GM19351 (cell line): ENCODE measurements around the gene PTPN2.
A peak's percentile ranks its signal among the peaks of the same experiment; 100 is the strongest.
"Not testable (repeated sequence)": the region's sequence is repeated elsewhere in the genome, so short reads cannot be mapped to it uniquely, and the experiment has no call there.

Source experiments
- ATAC-seq: cut with Tn5 transposase; IDR thresholded peaks from one replicate; pipeline ENCODE4 v1.9.1; 2021; ENCODE audit warnings: mild to moderate bottlenecking, moderate library complexity; ENCODE audit not compliant: unreplicated experiment

Gene PTPN2

GRCh38 chr18:12883684-12884405 lies at the start of gene PTPN2:
Gene PTPN2 (minus strand): TSS chr18:12884237. CDS start chr18:12884141, 96 bp downstream.
- ATAC-seq, result peak; percentile 60

- ATAC-seq, result no peak
Measured at GRCh38 chr18:12933327-12933726, 49.3 kb upstream of the PTPN2 start.

- ATAC-seq, result no peak
Measured at GRCh38 chr18:12930908-12931307, 46.9 kb upstream of the PTPN2 start.

- no peak for ATAC-seq
Measured at GRCh38 chr18:12930376-12930775, 46.3 kb upstream of the PTPN2 start.

- no peak for ATAC-seq
Measured at GRCh38 chr18:12929477-12930083, 45.5 kb upstream of the PTPN2 start.

GRCh38 chr18:12928641-12929040 lies 44.6 kb upstream of the PTPN2 start:
- no peak for ATAC-seq

- ATAC-seq, result no peak
Measured at GRCh38 chr18:12928206-12928605, 44.2 kb upstream of the PTPN2 start.

GRCh38 chr18:12924616-12925015 lies 40.6 kb upstream of the PTPN2 start:
- ATAC-seq, result no peak

GRCh38 chr18:12922266-12922665 lies 38.2 kb upstream of the PTPN2 start:
- no peak for ATAC-seq

- ATAC-seq, result peak; percentile 82
Measured at GRCh38 chr18:12921178-12921577, 37.1 kb upstream of the PTPN2 start.

- ATAC-seq, result no peak
Measured at GRCh38 chr18:12911929-12912703, 28.1 kb upstream of the PTPN2 start.

- ATAC-seq, result no peak
Measured at GRCh38 chr18:12911025-12911928, 27.2 kb upstream of the PTPN2 start.

GRCh38 chr18:12908706-12909105 lies 24.7 kb upstream of the PTPN2 start:
- ATAC-seq, result no peak

- ATAC-seq, result no peak
Measured at GRCh38 chr18:12907258-12907925, 23.4 kb upstream of the PTPN2 start.

GRCh38 chr18:12906773-12907172 lies 22.7 kb upstream of the PTPN2 start:
- ATAC-seq, result no peak

GRCh38 chr18:12906119-12906518 lies 22.1 kb upstream of the PTPN2 start:
- no peak for ATAC-seq

GRCh38 chr18:12904012-12904516 lies 20.0 kb upstream of the PTPN2 start:
- no peak for ATAC-seq

- ATAC-seq, result not testable (repeated sequence)
Measured at GRCh38 chr18:12901208-12901607, 17.2 kb upstream of the PTPN2 start.

GRCh38 chr18:12896784-12897333 lies 12.8 kb upstream of the PTPN2 start:
- not testable (repeated sequence) for ATAC-seq

GRCh38 chr18:12895626-12896025 lies 11.6 kb upstream of the PTPN2 start:
- no peak for ATAC-seq
